Kidney capillary endothelial cell (primary cell): ENCODE measurements around the gene YRDC.

Source experiments
- DNase-seq: peaks from one replicate; pipeline ENCODE4 v3.0.0-alpha.2; 2018; ENCODE audit warnings: low spot score

YRDC gene

GRCh38 chr1:37807555-37808368 lies at the start of gene YRDC, which contains the start of gene C1orf122:
YRDC (minus strand) TSS chr1:37808208; CDS start chr1:37808180, 28 bp downstream.
C1orf122 (plus strand) TSS chr1:37807790; CDS start chr1:37808405, 615 bp downstream.
- peak; percentile 91 for DNase-seq

- no peak for DNase-seq
These were observed 46.4 kb upstream of the YRDC start for GRCh38 chr1:37854406-37854805.

- no peak for DNase-seq
These were observed 45.1 kb upstream of the YRDC start for GRCh38 chr1:37853157-37853556.

GRCh38 chr1:37851782-37852210 lies 43.8 kb upstream of the YRDC start:
- DNase-seq = no peak

- no peak for DNase-seq
These were observed 43.3 kb upstream of the YRDC start for GRCh38 chr1:37851262-37851661.

GRCh38 chr1:37850352-37850955 lies 42.4 kb upstream of the YRDC start:
- no peak for DNase-seq

GRCh38 chr1:37849480-37849879 lies 41.5 kb upstream of the YRDC start:
- DNase-seq = no peak

GRCh38 chr1:37846647-37847339 lies 38.8 kb upstream of the YRDC start:
- DNase-seq = no peak

- DNase-seq = no peak
These were observed 37.8 kb upstream of the YRDC start for GRCh38 chr1:37845786-37846185.

- no peak for DNase-seq
These were observed 37.1 kb upstream of the YRDC start for GRCh38 chr1:37845049-37845646.

GRCh38 chr1:37844536-37844935 lies 36.5 kb upstream of the YRDC start:
- DNase-seq = no peak

- DNase-seq = no peak
These were observed 33.6 kb upstream of the YRDC start for GRCh38 chr1:37841652-37842051.

GRCh38 chr1:37840711-37841110 lies 32.7 kb upstream of the YRDC start:
- no peak for DNase-seq

GRCh38 chr1:37839676-37840075 lies 31.7 kb upstream of the YRDC start:
- no peak for DNase-seq

GRCh38 chr1:37836788-37837187 lies 28.8 kb upstream of the YRDC start:
- no peak for DNase-seq

- DNase-seq = no peak
These were observed 23.8 kb upstream of the YRDC start for GRCh38 chr1:37831809-37832208.

- DNase-seq = no peak
These were observed 23.1 kb upstream of the YRDC start for GRCh38 chr1:37831109-37831508.

GRCh38 chr1:37828410-37829074 lies 20.5 kb upstream of the YRDC start:
- no peak for DNase-seq

GRCh38 chr1:37825506-37825905 lies 17.5 kb upstream of the YRDC start:
- no peak for DNase-seq

- no peak for DNase-seq
These were observed 16.0 kb upstream of the YRDC start for GRCh38 chr1:37824001-37824400.

GRCh38 chr1:37822906-37823815 lies 15.2 kb upstream of the YRDC start:
- no peak for DNase-seq
